HepG2 (cell line): ENCODE results near the gene DMBT1. TPM values are rescaled to one million over a fixed set of nuclear protein-coding genes. Genes with fewer than 3 reads are reported as not detected.

Experiments used
- ATAC-seq: fragments of 200-7000 bp; cut with Tn5 transposase; 3 replicates; pipeline ENCODE4 v1.9.1; 2020; ENCODE audit warnings: mild to moderate bottlenecking, moderate library complexity
- BruUV-seq: library from RNA; stranded (reverse); fragments of 400-500 nt; replicated peaks from 2 replicates; lab custom pipeline; 2021; lab: Mats Ljungman, UMichigan
- CTCF ChIA-PET: fragments of 300-600 bp; formaldehyde crosslinking; extraction: SDS; loops from one replicate; lab custom pipeline; 2021; ENCODE audit warnings: low total read pairs, inconsistent platforms, low intra/inter-chr PET ratio; lab: Yijun Ruan, JAX
- POLR2A ChIA-PET: fragments of 350-600 bp; sonication (Branson Sonifier 250); formaldehyde crosslinking; loops from one replicate; lab custom pipeline; 2020; ENCODE audit warnings: antibody characterized with exemption, inconsistent platforms; lab: Yijun Ruan, JAX
- DNase-seq: peaks from one replicate; pipeline ENCODE4 v3.0.0-alpha.2; 2015; ENCODE audit warnings: low spot score
- FAIRE-seq: peaks from 3 replicates; lab custom pipeline; 2011; peaks lifted over from hg19 to GRCh38; lab: Jason Lieb, UNC
- H2AFZ ChIP-seq: one replicate; pipeline ENCODE4 v1.6.1; 2011; ENCODE audit warnings: low read length, inconsistent platforms
- H3K27ac ChIP-seq: fragments of 300-600 bp; 3 replicates; pipeline ENCODE4 v1.8.0; 2011; ENCODE audit warnings: mixed run types, mild to moderate bottlenecking, mixed read lengths, low read length, inconsistent platforms; ENCODE audit not compliant: insufficient read depth; ENCODE audit errors: extremely low read length
- H3K27me3 ChIP-seq, 2 experiments: fragments of 200-600 bp in 1 of 2; 2 replicates in 1 of 2; 3 replicates in 1 of 2; pipeline versions ENCODE4 v1.6.0 to v1.8.0; 2011; ENCODE audit warnings: low read length in 2 of 2, mild to moderate bottlenecking in 2 of 2, moderate library complexity in 2 of 2, inconsistent platforms in 1 of 2; ENCODE audit not compliant: insufficient read depth in 2 of 2, control insufficient read depth in 1 of 2
- H3K36me3 ChIP-seq, 2 experiments: fragments of 200-600 bp in 1 of 2; replicated peaks in 1 of 2; 2 replicates in 1 of 2; 3 replicates in 1 of 2; pipeline versions ENCODE4 v1.5.1 to v1.8.0; 2011; ENCODE audit warnings: low read length in 2 of 2, inconsistent platforms in 1 of 2; ENCODE audit not compliant: insufficient read depth in 2 of 2, control insufficient read depth in 1 of 2
- H3K4me1 ChIP-seq: 2 replicates; pipeline ENCODE4 v1.5.1; 2012; ENCODE audit warnings: low read length, inconsistent platforms; ENCODE audit not compliant: insufficient read depth
- H3K4me2 ChIP-seq: 2 replicates; pipeline ENCODE4 v1.6.0; 2011; ENCODE audit warnings: low read depth, low read length, inconsistent platforms
- H3K4me3 ChIP-seq, 3 experiments: fragments of 200-600 bp in 1 of 3; sonication (generic), shearing (Covaris generic) in 1 of 3; replicated peaks in 1 of 3; 2 replicates each; pipeline ENCODE4 v1.5.1; 2011 to 2016; ENCODE audit warnings: low read length in 3 of 3, inconsistent platforms in 2 of 3, low read depth in 2 of 3, mild to moderate bottlenecking in 2 of 3, control low read depth in 1 of 3, mixed read lengths in 1 of 3; ENCODE audit not compliant: insufficient read depth in 1 of 3
- H3K79me2 ChIP-seq: one replicate; pipeline ENCODE4 v1.6.1; 2011; ENCODE audit warnings: low read length, inconsistent platforms; ENCODE audit not compliant: insufficient read depth
- H3K9ac ChIP-seq: 2 replicates; pipeline ENCODE4 v1.6.0; 2011; ENCODE audit warnings: mild to moderate bottlenecking, low read depth, low read length, inconsistent platforms; ENCODE audit not compliant: insufficient read depth
- H3K9me3 ChIP-seq: 2 replicates; pipeline ENCODE4 v1.5.1; 2012; ENCODE audit warnings: mild to moderate bottlenecking, low read length
- H4K20me1 ChIP-seq: 2 replicates; pipeline ENCODE4 v1.6.0; 2011; ENCODE audit warnings: inconsistent platforms, mild to moderate bottlenecking, low read length, moderate library complexity; ENCODE audit not compliant: insufficient read depth
- CSRNP2 ChIP-seq: sonication (generic); formaldehyde crosslinking; conservative IDR thresholded peaks from 2 replicates; pipeline ENCODE4 v1.8.0; 2022; ENCODE audit warnings: low read depth, missing genetic modification reagents
- DNMT1 ChIP-seq: sonication (generic); formaldehyde crosslinking; IDR thresholded peaks from 2 replicates; pipeline ENCODE4 v1.5.1; 2020; ENCODE audit warnings: mild to moderate bottlenecking, missing genetic modification reagents
- DRAP1 ChIP-seq: IDR thresholded peaks from 2 replicates; pipeline ENCODE4 v1.6.1; 2016; ENCODE audit warnings: missing genetic modification reagents, missing compliant biosample characterization
- KLF9 ChIP-seq: IDR thresholded peaks from 2 replicates; pipeline ENCODE4 v1.6.1; 2016; ENCODE audit warnings: low read depth
- REXO4 ChIP-seq: sonication (generic); formaldehyde crosslinking; IDR thresholded peaks from 2 replicates; pipeline ENCODE4 v1.8.0; 2022; ENCODE audit warnings: missing genetic modification reagents, mild to moderate bottlenecking, borderline replicate concordance
- SNRNP70 ChIP-seq: fragments of 200-400 bp; formaldehyde crosslinking; IDR thresholded peaks from 2 replicates; pipeline ENCODE4 v1.6.1; 2017; ENCODE audit warnings: mild to moderate bottlenecking, low read depth, low read length, moderate library complexity
- TCF7L2 ChIP-seq: IDR thresholded peaks from 2 replicates; pipeline ENCODE4 v1.6.1; 2011; ENCODE audit warnings: mild to moderate bottlenecking, low read depth, low read length, moderate library complexity
- ZBED4 ChIP-seq: sonication (generic); formaldehyde crosslinking; IDR thresholded peaks from 2 replicates; pipeline ENCODE4 v1.4.0; 2020; ENCODE audit warnings: missing genetic modification reagents, borderline replicate concordance
- ZNF12 ChIP-seq: sonication (generic); formaldehyde crosslinking; IDR thresholded peaks from 2 replicates; pipeline ENCODE4 v1.5.0; 2020; ENCODE audit warnings: missing genetic modification reagents
- ZNF180 ChIP-seq: sonication (generic); formaldehyde crosslinking; IDR thresholded peaks from 2 replicates; pipeline ENCODE4 v1.4.0; 2020; ENCODE audit warnings: low read depth, missing genetic modification reagents, borderline replicate concordance
- ZNF383 ChIP-seq: sonication (generic); formaldehyde crosslinking; IDR thresholded peaks from 2 replicates; pipeline ENCODE4 v1.4.0; 2020; ENCODE audit warnings: missing genetic modification reagents, mild to moderate bottlenecking, borderline replicate concordance
- ZNF589 ChIP-seq: sonication (generic); formaldehyde crosslinking; conservative IDR thresholded peaks from 2 replicates; pipeline ENCODE4 v1.8.0; 2022; ENCODE audit warnings: mild to moderate bottlenecking, moderate library complexity, missing genetic modification reagents
- ZNF703 ChIP-seq: sonication (generic); formaldehyde crosslinking; IDR thresholded peaks from 2 replicates; pipeline ENCODE4 v1.5.1; 2020; ENCODE audit warnings: missing genetic modification reagents, mild to moderate bottlenecking, moderate library complexity, borderline replicate concordance
- ZNF724P ChIP-seq: sonication (generic); formaldehyde crosslinking; IDR thresholded peaks from 2 replicates; pipeline ENCODE4 v1.8.0; 2022; ENCODE audit warnings: missing genetic modification reagents, borderline replicate concordance
- ZSCAN29 ChIP-seq: sonication (generic); formaldehyde crosslinking; conservative IDR thresholded peaks from 2 replicates; pipeline ENCODE4 v1.4.0; 2020; ENCODE audit warnings: mild to moderate bottlenecking, missing genetic modification reagents
- WGBS: methylation state at CpG from one replicate; pipeline ENCODE4 v1.1.6; 2017; ENCODE audit warnings: low lambda C conversion rate; 5-methylcytosine and 5-hydroxymethylcytosine counted together
- in situ Hi-C: cut with HindIII; loops from 2 replicates; pipeline ENCODE4 v1.10.0; 2017; ENCODE audit warnings: low pct_unique_long_range_greater_than_20kb; ENCODE audit not compliant: extremely low pct_ligation_motif_present
- intact Hi-C: fragments of 100-400 bp; cut with micrococcal nuclease; formaldehyde crosslinking; loops from one replicate; pipeline ENCODE4 v1.10.0; 2022; ENCODE audit not compliant: unreplicated experiment
- polyA plus RNA-seq, 8 experiments: library from polyadenylated mRNA; depleted of rRNA in 3 of 8; stranded (reverse) in 7 of 8; unstranded in 1 of 8; fragments of >200 nt; fragmentation: Illumina TruSeq in 4 of 8; extraction: Trizol in 4 of 8; gene quantifications; 2 replicates each; pipeline versions ENCODE4 v1.2.1 to v1.2.3, GENCODE V29; 2011 to 2016; ENCODE audit warnings: low read depth in 4 of 8, missing spikeins in 1 of 8, mixed read lengths in 1 of 8; ENCODE audit not compliant: insufficient read depth in 1 of 8
- total RNA-seq, 5 experiments: library from RNA; depleted of rRNA; stranded (reverse); fragments of >200 nt; fragmentation: Illumina TruSeq; extraction: Trizol; gene quantifications; 2 replicates each; pipeline ENCODE4 v1.2.3, GENCODE V29; 2016; ENCODE audit warnings: low read depth in 1 of 5
- TF ChIP-seq, protein P1 (sequence below): sonication (generic); formaldehyde crosslinking; IDR thresholded peaks from 2 replicates; pipeline ENCODE4 v1.4.0; 2020; ENCODE audit warnings: missing genetic modification reagents
- TF ChIP-seq, protein P2 (sequence below): sonication (generic); formaldehyde crosslinking; IDR thresholded peaks from 2 replicates; pipeline ENCODE4 v1.4.0; 2020; ENCODE audit warnings: mild to moderate bottlenecking, missing genetic modification reagents

Gene DMBT1
- total and polyA plus RNA-seq, 2 of the 13 experiments (the other 11 are each of a cell fraction or from before 2014, with no cell fraction given): not detected

GRCh38 chr10:122673269-122673668, 112.7 kb downstream of the DMBT1 start (continued):
- TF ChIP-seq CSRNP2 (CRISPR knock-in tag): no peak
- no peak for TF ChIP-seq ZSCAN29 (CRISPR knock-in tag)
- TF ChIP-seq ZNF383 (CRISPR knock-in tag): no peak
- no peak for TF ChIP-seq ZNF180 (CRISPR knock-in tag)
- no peak for TF ChIP-seq REXO4 (CRISPR knock-in tag)
- TF ChIP-seq KLF9: no peak

GRCh38 chr10:122673731-122674130, 113.2 kb downstream of the DMBT1 start:
- CTCF ChIA-PET: no interaction called here
- intact Hi-C loops: no loop called here
- FAIRE-seq: no peak
- Histone ChIP-seq H3K4me2 (no peak overlapping the region), H3K27me3 (peaks cover 1 to 27% of the 10 kb centered on the region in 2 experiments; a peak in 3 of 5 replicates), H2AFZ (no peak overlapping the region), H3K36me3 (no peaks in the 10 kb centered on the region), H4K20me1 (no peaks in the 10 kb centered on the region), H3K79me2 (no peaks in the 10 kb centered on the region), H3K27ac (no peak overlapping the region), H3K4me3 (no peak overlapping the region), H3K9me3 (no peaks in the 10 kb centered on the region), H3K4me1 (no peaks in the 10 kb centered on the region), H3K9ac (no peak overlapping the region)
- in situ Hi-C loops: no loop called here
- no TSS peak for BruUV-seq
- 10% methylated on average over 5 of the region's 5 CpGs for WGBS
- POLR2A ChIA-PET: no interaction called here
- no peak for DNase-seq
- no peak for ATAC-seq
- TF ChIP-seq ZBED4 (CRISPR knock-in tag) (no peak), DRAP1 (no peak), ZNF724P (CRISPR knock-in tag) (no peak), ZNF589 (no peak), ZNF12 (CRISPR knock-in tag) (no peak), TCF7L2 (no peak), ZNF703 (CRISPR knock-in tag) (no peak), SNRNP70 (no peak), DNMT1 (CRISPR knock-in tag) (no peak)
- TF ChIP-seq, protein P1, sequence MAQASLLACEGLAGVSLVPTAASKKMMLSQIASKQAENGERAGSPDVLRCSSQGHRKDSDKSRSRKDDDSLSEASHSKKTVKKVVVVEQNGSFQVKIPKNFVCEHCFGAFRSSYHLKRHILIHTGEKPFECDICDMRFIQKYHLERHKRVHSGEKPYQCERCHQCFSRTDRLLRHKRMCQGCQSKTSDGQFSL (CRISPR knock-in tag): no peak
- TF ChIP-seq, protein P2, sequence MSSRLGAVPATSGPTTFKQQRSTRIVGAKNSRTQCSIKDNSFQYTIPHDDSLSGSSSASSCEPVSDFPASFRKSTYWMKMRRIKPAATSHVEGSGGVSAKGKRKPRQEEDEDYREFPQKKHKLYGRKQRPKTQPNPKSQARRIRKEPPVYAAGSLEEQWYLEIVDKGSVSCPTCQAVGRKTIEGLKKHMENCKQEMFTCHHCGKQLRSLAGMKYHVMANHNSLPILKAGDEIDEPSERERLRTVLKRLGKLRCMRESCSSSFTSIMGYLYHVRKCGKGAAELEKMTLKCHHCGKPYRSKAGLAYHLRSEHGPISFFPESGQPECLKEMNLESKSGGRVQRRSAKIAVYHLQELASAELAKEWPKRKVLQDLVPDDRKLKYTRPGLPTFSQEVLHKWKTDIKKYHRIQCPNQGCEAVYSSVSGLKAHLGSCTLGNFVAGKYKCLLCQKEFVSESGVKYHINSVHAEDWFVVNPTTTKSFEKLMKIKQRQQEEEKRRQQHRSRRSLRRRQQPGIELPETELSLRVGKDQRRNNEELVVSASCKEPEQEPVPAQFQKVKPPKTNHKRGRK (CRISPR knock-in tag): no peak
